Astrocyte (in vitro differentiated cells and primary cell): ENCODE data around the gene CNOT4. TPM values are rescaled to one million over a fixed set of nuclear protein-coding genes. Genes with fewer than 3 reads are reported as not detected.

Experiments
- DNase-seq: peaks from one replicate; pipeline ENCODE4 v3.0.0-alpha.2; 2010; ENCODE audit warnings: low read depth
- FAIRE-seq: peaks from 2 replicates; lab custom pipeline; 2011; peaks lifted over from hg19 to GRCh38; lab: Jason Lieb, UNC
- H2AFZ ChIP-seq: 2 replicates; pipeline ENCODE4 v1.6.0; 2012; ENCODE audit warnings: low read depth, low read length, inconsistent platforms
- H3K27ac ChIP-seq: 2 replicates; pipeline ENCODE4 v1.5.1; 2011; ENCODE audit warnings: low read depth, low read length, inconsistent platforms
- H3K27me3 ChIP-seq: 2 replicates; pipeline ENCODE4 v1.6.0; 2011; ENCODE audit warnings: low read length, inconsistent platforms; ENCODE audit not compliant: insufficient read depth
- H3K36me3 ChIP-seq: 2 replicates; pipeline ENCODE4 v1.5.1; 2011; ENCODE audit warnings: low read length, inconsistent platforms; ENCODE audit not compliant: insufficient read depth
- H3K4me1 ChIP-seq: 2 replicates; pipeline ENCODE4 v1.5.1; 2011; ENCODE audit warnings: low read length, inconsistent platforms; ENCODE audit not compliant: insufficient read depth
- H3K4me2 ChIP-seq: 2 replicates; pipeline ENCODE4 v1.6.0; 2012; ENCODE audit warnings: low read length, inconsistent platforms
- H3K4me3 ChIP-seq: 2 replicates; pipeline ENCODE4 v1.5.1; 2011; ENCODE audit warnings: low read depth, mild to moderate bottlenecking, low read length, inconsistent platforms; ENCODE audit not compliant: insufficient read depth
- H3K79me2 ChIP-seq: 2 replicates; pipeline ENCODE4 v1.6.0; 2012; ENCODE audit warnings: mild to moderate bottlenecking, low read length, inconsistent platforms; ENCODE audit not compliant: insufficient read depth
- H3K9ac ChIP-seq: 2 replicates; pipeline ENCODE4 v1.6.0; 2012; ENCODE audit warnings: mild to moderate bottlenecking, low read length, inconsistent platforms
- H3K9me3 ChIP-seq: 2 replicates; pipeline ENCODE4 v1.5.1; 2012; ENCODE audit warnings: low read depth, mild to moderate bottlenecking, low read length, inconsistent platforms; ENCODE audit not compliant: insufficient read depth
- H4K20me1 ChIP-seq: 2 replicates; pipeline ENCODE4 v1.6.0; 2012; ENCODE audit warnings: low read length, inconsistent platforms; ENCODE audit not compliant: insufficient read depth
- H3K27ac Mint-ChIP-seq: one replicate; pipeline ENCODE4 v1.8.0; 2021; ENCODE audit warnings: mild to moderate bottlenecking, mixed read lengths; ENCODE audit not compliant: unreplicated experiment
- H3K27me3 Mint-ChIP-seq: one replicate; pipeline ENCODE4 v1.8.0; 2021; ENCODE audit warnings: low read depth, mixed read lengths; ENCODE audit not compliant: unreplicated experiment
- H3K36me3 Mint-ChIP-seq: one replicate; pipeline ENCODE4 v1.8.0; 2021; ENCODE audit warnings: low read depth, mixed read lengths; ENCODE audit not compliant: unreplicated experiment
- H3K4me1 Mint-ChIP-seq: one replicate; pipeline ENCODE4 v1.8.0; 2021; ENCODE audit warnings: low read depth, mixed read lengths; ENCODE audit not compliant: unreplicated experiment
- H3K4me3 Mint-ChIP-seq: one replicate; pipeline ENCODE4 v1.8.0; 2021; ENCODE audit warnings: mild to moderate bottlenecking, moderate library complexity, mixed read lengths; ENCODE audit not compliant: unreplicated experiment
- H3K9me3 Mint-ChIP-seq: one replicate; pipeline ENCODE4 v1.8.0; 2021; ENCODE audit warnings: mild to moderate bottlenecking, mixed read lengths; ENCODE audit not compliant: unreplicated experiment
- CTCF ChIP-seq: IDR thresholded peaks from 2 replicates; pipeline ENCODE4 v1.5.1; 2011; ENCODE audit warnings: low read depth, mild to moderate bottlenecking, inconsistent platforms, low read length, moderate library complexity; ENCODE audit not compliant: insufficient read depth
- EZH2 ChIP-seq: IDR thresholded peaks from 2 replicates; pipeline ENCODE4 v1.6.1; 2012; ENCODE audit warnings: mild to moderate bottlenecking, low read length, inconsistent platforms; ENCODE audit not compliant: insufficient read depth
- total RNA-seq: library from RNA; stranded (reverse); gene quantifications from 2 replicates; pipeline ENCODE4 v1.2.1, GENCODE V29; 2021

Gene CNOT4
- total RNA-seq, 1 donor from 2014 or later, result 24.9 TPM

- Histone ChIP-seq H3K27ac (no peak overlapping the region), H3K9me3 (no peaks in the 10 kb centered on the region), H3K9ac (no peak overlapping the region), H3K4me2 (no peak overlapping the region), H3K4me1 (no peaks in the 10 kb centered on the region), H3K79me2 (peaks cover 6% of the 10 kb centered on the region), H2AFZ (no peak overlapping the region), H4K20me1 (peaks cover 12% of the 10 kb centered on the region), H3K36me3 (peaks cover 5% of the 10 kb centered on the region), H3K4me3 (no peak overlapping the region), H3K27me3 (no peaks in the 10 kb centered on the region)
- DNase-seq (no peak), FAIRE-seq (no peak)
- no peaks in the 10 kb centered on the region for H3K36me3 Mint-ChIP-seq
- TF ChIP-seq CTCF (no peak), EZH2 (no peak)
- H3K4me1 Mint-ChIP-seq, result no peaks in the 10 kb centered on the region
- H3K4me3 Mint-ChIP-seq, result no peak overlapping the region
- H3K9me3 Mint-ChIP-seq, result no peaks in the 10 kb centered on the region
- no peak overlapping the region for H3K27ac Mint-ChIP-seq
- H3K27me3 Mint-ChIP-seq, result no peaks in the 10 kb centered on the region
These were observed 95.7 kb downstream of the CNOT4 start for GRCh38 chr7:135414208-135414607.

- Histone ChIP-seq H3K79me2 (peaks cover 3% of the 10 kb centered on the region), H3K4me3 (no peak overlapping the region), H3K4me2 (no peak overlapping the region), H3K4me1 (no peaks in the 10 kb centered on the region), H4K20me1 (no peaks in the 10 kb centered on the region), H3K27me3 (no peaks in the 10 kb centered on the region), H3K36me3 (no peaks in the 10 kb centered on the region), H2AFZ (no peak overlapping the region), H3K27ac (no peak overlapping the region), H3K9ac (no peak overlapping the region), H3K9me3 (no peaks in the 10 kb centered on the region)
- TF ChIP-seq CTCF (no peak), EZH2 (no peak)
- H3K27ac Mint-ChIP-seq, result no peak overlapping the region
- FAIRE-seq (no peak), DNase-seq (no peak)
- H3K9me3 Mint-ChIP-seq, result no peaks in the 10 kb centered on the region
- H3K4me1 Mint-ChIP-seq, result peaks cover 5% of the 10 kb centered on the region
- H3K27me3 Mint-ChIP-seq, result no peaks in the 10 kb centered on the region
- peaks cover 3% of the 10 kb centered on the region for H3K36me3 Mint-ChIP-seq
- no peak overlapping the region for H3K4me3 Mint-ChIP-seq
These were observed 98.8 kb downstream of the CNOT4 start for GRCh38 chr7:135411098-135411497.

GRCh38 chr7:135410543-135410942 is 99.4 kb downstream of the CNOT4 start:
- no peak for TF ChIP-seq CTCF
- TF ChIP-seq EZH2, result no peak
- no peak overlapping the region for H3K9ac ChIP-seq
- no peak overlapping the region for H3K4me2 ChIP-seq
- H4K20me1 ChIP-seq, result no peaks in the 10 kb centered on the region
- no peak overlapping the region for H3K4me3 ChIP-seq
- H3K27ac ChIP-seq, result no peak overlapping the region
- Mint-ChIP-seq H3K36me3 (peaks cover 3% of the 10 kb centered on the region), H3K27ac (no peak overlapping the region), H3K4me1 (peaks cover 5% of the 10 kb centered on the region), H3K9me3 (no peaks in the 10 kb centered on the region), H3K4me3 (no peak overlapping the region), H3K27me3 (no peaks in the 10 kb centered on the region)
- H3K9me3 ChIP-seq, result no peaks in the 10 kb centered on the region
- no peaks in the 10 kb centered on the region for H3K27me3 ChIP-seq
- H2AFZ ChIP-seq, result no peak overlapping the region
- no peaks in the 10 kb centered on the region for H3K36me3 ChIP-seq
- DNase-seq (no peak), FAIRE-seq (no peak)
- no peaks in the 10 kb centered on the region for H3K4me1 ChIP-seq
- peaks cover 3% of the 10 kb centered on the region for H3K79me2 ChIP-seq
